OCI-LY1 (cell line): ENCODE data around the gene SH3TC2.

ENCODE experiments used
- H2AFZ ChIP-seq: fragments of 200-600 bp; sonication (generic), shearing (Covaris generic); 2 replicates; pipeline ENCODE4 v1.6.0; 2014; ENCODE audit warnings: antibody characterized with exemption, mild to moderate bottlenecking, low read length
- H3F3A ChIP-seq: fragments of 200-600 bp; sonication (generic), shearing (Covaris generic); 2 replicates; pipeline ENCODE4 v1.6.0; 2014; ENCODE audit warnings: mild to moderate bottlenecking, antibody characterized with exemption, low read length, moderate library complexity; ENCODE audit not compliant: insufficient read depth
- H3K27ac ChIP-seq: fragments of 200-600 bp; sonication (generic); 2 replicates; pipeline ENCODE4 v1.5.1; 2014; ENCODE audit warnings: low read length, mixed run types, mild to moderate bottlenecking, low read depth; ENCODE audit not compliant: poor library complexity, severe bottlenecking
- H3K27me3 ChIP-seq: fragments of 200-600 bp; sonication (generic); 2 replicates; pipeline ENCODE4 v1.6.0; 2014; ENCODE audit warnings: antibody characterized with exemption, mild to moderate bottlenecking, low read length, moderate library complexity; ENCODE audit not compliant: insufficient read depth
- H3K36me3 ChIP-seq: fragments of 200-600 bp; sonication (generic); 2 replicates; pipeline ENCODE4 v1.6.1; 2014; ENCODE audit warnings: mild to moderate bottlenecking, antibody characterized with exemption, low read length, moderate library complexity, mixed read lengths; ENCODE audit not compliant: insufficient read depth
- H3K4me1 ChIP-seq: fragments of 200-600 bp; sonication (generic); 2 replicates; pipeline ENCODE4 v1.5.1; 2014; ENCODE audit warnings: mild to moderate bottlenecking, low read length, moderate library complexity; ENCODE audit not compliant: insufficient read depth, severe bottlenecking
- H3K4me2 ChIP-seq: fragments of 200-600 bp; sonication (generic), shearing (Covaris generic); 2 replicates; pipeline ENCODE4 v1.6.1; 2014; ENCODE audit warnings: low read length
- H3K4me3 ChIP-seq: fragments of 200-600 bp; sonication (generic); 2 replicates; pipeline ENCODE4 v1.5.1; 2014; ENCODE audit warnings: low read length, low read depth, mild to moderate bottlenecking, mixed read lengths; ENCODE audit not compliant: poor library complexity, severe bottlenecking
- H3K79me2 ChIP-seq: fragments of 200-600 bp; shearing (Covaris generic); 2 replicates; pipeline ENCODE4 v1.6.1; 2016; ENCODE audit warnings: mixed run types, low read length, mixed read lengths; ENCODE audit not compliant: insufficient read depth
- H3K9ac ChIP-seq: fragments of 200-600 bp; sonication (generic), shearing (Covaris generic); 2 replicates; pipeline ENCODE4 v1.6.1; 2014; ENCODE audit warnings: mild to moderate bottlenecking, low read length, mixed read lengths
- H3K9me2 ChIP-seq: fragments of 200-600 bp; sonication (generic), shearing (Covaris generic); 2 replicates; pipeline ENCODE4 v1.6.1; 2014; ENCODE audit warnings: low read depth, mild to moderate bottlenecking, low read length, mixed read lengths
- H3K9me3 ChIP-seq: fragments of 200-600 bp; shearing (Covaris generic); 2 replicates; pipeline ENCODE4 v1.6.1; 2014; ENCODE audit warnings: low read length, mixed read lengths
- H4K20me1 ChIP-seq: fragments of 200-600 bp; sonication (generic), shearing (Covaris generic); 2 replicates; pipeline ENCODE4 v1.6.0; 2016; ENCODE audit warnings: mild to moderate bottlenecking, low read length; ENCODE audit not compliant: insufficient read depth
- EZH2 ChIP-seq: fragments of 200-600 bp; sonication (generic), shearing (Covaris generic); IDR thresholded peaks from 2 replicates; pipeline ENCODE4 v1.8.0; 2017; ENCODE audit warnings: borderline replicate concordance, mixed run types, mild to moderate bottlenecking, antibody characterized with exemption, low read length, moderate library complexity, mixed read lengths
- TF ChIP-seq, protein P1 (sequence below): fragments of 200-600 bp; sonication (generic), shearing (Covaris generic); IDR thresholded peaks from 2 replicates; pipeline ENCODE4 v1.5.1; 2017; ENCODE audit warnings: mild to moderate bottlenecking, antibody characterized with exemption, low read length, moderate library complexity, mixed read lengths

The SH3TC2 gene

DNA sequence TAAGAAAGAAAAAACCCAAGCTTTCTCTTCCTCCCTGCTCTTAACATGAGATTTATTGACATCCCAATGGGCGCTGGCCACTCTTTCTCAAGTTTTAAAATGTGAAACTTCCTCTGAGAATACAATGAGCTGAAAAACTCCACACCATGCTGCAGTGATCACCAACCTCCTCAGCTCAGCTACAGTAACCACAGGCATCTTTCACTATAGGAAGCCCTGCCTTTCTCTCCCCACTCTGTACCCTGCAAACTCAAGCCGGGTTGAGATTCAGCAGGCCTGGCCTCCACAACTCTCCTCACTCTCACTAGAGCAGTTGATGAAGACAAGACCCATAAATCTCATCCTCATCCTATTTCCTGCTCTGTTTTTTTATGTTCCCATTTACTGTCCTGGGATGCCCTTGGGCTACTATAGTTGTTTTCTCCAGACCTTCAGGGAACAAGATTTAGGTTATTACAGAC lies 48.3 kb downstream of the SH3TC2 start:
- H3K4me1 ChIP-seq = no peaks in the 10 kb centered on the region
- H3K4me3 ChIP-seq = no peak overlapping the region
- no peaks in the 10 kb centered on the region for H4K20me1 ChIP-seq
- no peak overlapping the region for H3K9ac ChIP-seq
- no peak overlapping the region for H3K4me2 ChIP-seq
- H3K27me3 ChIP-seq = no peaks in the 10 kb centered on the region
- H3K9me3 ChIP-seq = no peaks in the 10 kb centered on the region
- H3K9me2 ChIP-seq = no peaks in the 10 kb centered on the region
- no peak overlapping the region for H2AFZ ChIP-seq
- no peaks in the 10 kb centered on the region for H3F3A ChIP-seq
- no peaks in the 10 kb centered on the region for H3K79me2 ChIP-seq
- no peak for TF ChIP-seq EZH2
- TF ChIP-seq, protein P1, sequence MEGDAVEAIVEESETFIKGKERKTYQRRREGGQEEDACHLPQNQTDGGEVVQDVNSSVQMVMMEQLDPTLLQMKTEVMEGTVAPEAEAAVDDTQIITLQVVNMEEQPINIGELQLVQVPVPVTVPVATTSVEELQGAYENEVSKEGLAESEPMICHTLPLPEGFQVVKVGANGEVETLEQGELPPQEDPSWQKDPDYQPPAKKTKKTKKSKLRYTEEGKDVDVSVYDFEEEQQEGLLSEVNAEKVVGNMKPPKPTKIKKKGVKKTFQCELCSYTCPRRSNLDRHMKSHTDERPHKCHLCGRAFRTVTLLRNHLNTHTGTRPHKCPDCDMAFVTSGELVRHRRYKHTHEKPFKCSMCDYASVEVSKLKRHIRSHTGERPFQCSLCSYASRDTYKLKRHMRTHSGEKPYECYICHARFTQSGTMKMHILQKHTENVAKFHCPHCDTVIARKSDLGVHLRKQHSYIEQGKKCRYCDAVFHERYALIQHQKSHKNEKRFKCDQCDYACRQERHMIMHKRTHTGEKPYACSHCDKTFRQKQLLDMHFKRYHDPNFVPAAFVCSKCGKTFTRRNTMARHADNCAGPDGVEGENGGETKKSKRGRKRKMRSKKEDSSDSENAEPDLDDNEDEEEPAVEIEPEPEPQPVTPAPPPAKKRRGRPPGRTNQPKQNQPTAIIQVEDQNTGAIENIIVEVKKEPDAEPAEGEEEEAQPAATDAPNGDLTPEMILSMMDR = no peak
- H3K27ac ChIP-seq = no peak overlapping the region
- H3K36me3 ChIP-seq = no peaks in the 10 kb centered on the region

DNA sequence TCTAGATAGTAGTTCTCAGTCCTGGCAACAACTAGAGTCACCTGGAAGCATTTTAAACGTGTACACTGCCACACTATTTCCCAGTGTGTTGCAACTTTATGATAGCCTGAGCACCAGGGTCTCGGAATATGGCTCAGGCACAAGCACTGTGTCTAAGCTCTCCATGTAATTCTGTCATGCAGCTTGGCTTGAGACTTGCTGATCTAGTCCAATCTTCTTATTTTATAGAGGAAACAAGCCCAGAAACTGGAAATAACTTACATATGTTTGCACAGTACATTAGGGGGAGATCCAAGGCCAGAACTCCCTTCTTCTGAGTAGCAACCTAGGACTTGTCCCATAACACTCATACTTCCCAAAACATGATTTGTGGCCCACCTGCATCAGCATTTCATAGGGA lies 49.1 kb downstream of the SH3TC2 start:
- no peak overlapping the region for H3K4me2 ChIP-seq

DNA sequence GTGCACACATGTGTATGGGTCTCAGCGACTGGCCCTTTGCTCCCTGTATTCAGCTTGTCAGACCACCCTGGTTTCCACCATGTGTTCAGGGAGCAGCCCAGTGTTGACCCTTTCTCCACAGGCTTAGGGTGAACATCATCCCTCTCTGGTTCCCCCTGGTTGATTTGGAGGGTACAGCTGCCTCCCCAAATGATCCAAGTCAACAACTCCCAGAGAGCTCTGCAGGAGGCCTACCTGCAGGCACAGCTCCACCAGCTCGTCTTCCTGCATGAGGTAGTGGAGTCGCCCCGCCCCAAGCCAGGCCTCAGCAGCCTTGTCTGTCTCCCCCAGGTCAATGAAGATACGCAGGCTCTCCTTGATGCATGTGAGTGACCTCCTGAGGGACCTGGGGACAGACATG lies 50.5 kb downstream of the SH3TC2 start:
- Histone ChIP-seq H3K4me3 (no peak overlapping the region), H3F3A (no peaks in the 10 kb centered on the region), H3K27ac (no peak overlapping the region), H3K4me2 (no peak overlapping the region), H2AFZ (no peak overlapping the region), H3K9me3 (no peaks in the 10 kb centered on the region), H3K79me2 (no peaks in the 10 kb centered on the region), H3K36me3 (no peaks in the 10 kb centered on the region), H3K9ac (no peak overlapping the region), H3K4me1 (no peaks in the 10 kb centered on the region), H3K9me2 (no peaks in the 10 kb centered on the region), H3K27me3 (no peaks in the 10 kb centered on the region), H4K20me1 (no peaks in the 10 kb centered on the region)
- TF ChIP-seq, protein P1 = no peak
- TF ChIP-seq EZH2 = no peak

More for the DNA sequence above, 49.1 kb downstream of the SH3TC2 start:
- Histone ChIP-seq H3F3A (no peaks in the 10 kb centered on the region), H4K20me1 (no peaks in the 10 kb centered on the region), H3K4me1 (no peaks in the 10 kb centered on the region), H3K27me3 (no peaks in the 10 kb centered on the region), H3K9me3 (no peaks in the 10 kb centered on the region), H3K9ac (no peak overlapping the region), H3K9me2 (no peaks in the 10 kb centered on the region), H3K36me3 (no peaks in the 10 kb centered on the region), H3K4me3 (no peak overlapping the region), H2AFZ (no peak overlapping the region), H3K27ac (no peak overlapping the region), H3K79me2 (no peaks in the 10 kb centered on the region)
- TF ChIP-seq, protein P1 = no peak
- TF ChIP-seq EZH2 = no peak
